GM10266 (cell line): Measurements from ENCODE around the gene FAM120B.

ENCODE experiments used
- DNase-seq: peaks from one replicate; pipeline ENCODE4 v3.0.0; 2012; ENCODE audit errors: extremely low spot score
- TF ChIP-seq, protein P1 (sequence below): IDR thresholded peaks from 2 replicates; pipeline ENCODE4 v1.5.1; 2012; ENCODE audit warnings: mild to moderate bottlenecking, low read depth; ENCODE audit not compliant: control insufficient read depth, insufficient read depth; ENCODE audit errors: missing control alignments

Gene FAM120B

DNA sequence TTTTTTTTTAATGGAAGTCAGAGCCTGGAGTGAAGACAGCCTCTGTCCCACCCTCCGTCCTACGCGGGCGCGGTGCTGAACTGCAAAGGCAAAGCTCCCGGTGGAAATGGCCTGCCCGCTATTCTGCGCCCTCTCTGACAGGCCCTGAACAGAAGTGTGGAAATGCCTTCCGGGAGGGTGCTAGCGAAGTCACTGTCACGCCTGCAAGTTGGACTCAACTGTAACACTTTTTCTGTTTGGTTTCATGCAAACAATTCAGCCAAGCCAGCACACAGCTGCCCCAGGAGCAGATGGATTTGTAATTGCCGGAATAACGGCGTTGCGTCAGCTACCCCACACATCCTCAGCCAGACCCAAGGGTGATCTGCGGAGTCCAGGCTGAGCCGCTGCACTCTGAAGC, 138.9 kb downstream of the FAM120B start:
- no peak for DNase-seq
- TF ChIP-seq, protein P1, sequence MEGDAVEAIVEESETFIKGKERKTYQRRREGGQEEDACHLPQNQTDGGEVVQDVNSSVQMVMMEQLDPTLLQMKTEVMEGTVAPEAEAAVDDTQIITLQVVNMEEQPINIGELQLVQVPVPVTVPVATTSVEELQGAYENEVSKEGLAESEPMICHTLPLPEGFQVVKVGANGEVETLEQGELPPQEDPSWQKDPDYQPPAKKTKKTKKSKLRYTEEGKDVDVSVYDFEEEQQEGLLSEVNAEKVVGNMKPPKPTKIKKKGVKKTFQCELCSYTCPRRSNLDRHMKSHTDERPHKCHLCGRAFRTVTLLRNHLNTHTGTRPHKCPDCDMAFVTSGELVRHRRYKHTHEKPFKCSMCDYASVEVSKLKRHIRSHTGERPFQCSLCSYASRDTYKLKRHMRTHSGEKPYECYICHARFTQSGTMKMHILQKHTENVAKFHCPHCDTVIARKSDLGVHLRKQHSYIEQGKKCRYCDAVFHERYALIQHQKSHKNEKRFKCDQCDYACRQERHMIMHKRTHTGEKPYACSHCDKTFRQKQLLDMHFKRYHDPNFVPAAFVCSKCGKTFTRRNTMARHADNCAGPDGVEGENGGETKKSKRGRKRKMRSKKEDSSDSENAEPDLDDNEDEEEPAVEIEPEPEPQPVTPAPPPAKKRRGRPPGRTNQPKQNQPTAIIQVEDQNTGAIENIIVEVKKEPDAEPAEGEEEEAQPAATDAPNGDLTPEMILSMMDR: no peak

DNA sequence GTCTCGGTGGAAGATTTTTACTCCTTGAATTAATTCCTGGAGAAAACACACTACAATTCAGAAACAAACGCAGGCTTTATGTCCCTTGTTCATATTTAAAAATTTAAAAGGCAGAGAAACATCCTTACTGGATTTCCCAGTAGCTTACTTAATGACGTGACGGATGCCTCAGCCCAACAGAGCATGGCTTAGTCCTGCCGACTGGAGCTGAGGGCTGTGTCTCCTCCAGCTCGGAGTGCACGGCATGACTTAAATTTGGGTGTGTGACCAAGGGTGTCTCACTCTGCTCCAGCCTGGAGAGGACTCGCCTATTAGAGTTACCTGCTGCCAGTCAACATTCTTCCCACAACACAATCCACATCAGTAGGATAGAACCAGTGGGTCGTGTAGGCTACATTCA, 139.4 kb downstream of the FAM120B start:
- no peak for DNase-seq
- TF ChIP-seq, protein P1: no peak

DNA sequence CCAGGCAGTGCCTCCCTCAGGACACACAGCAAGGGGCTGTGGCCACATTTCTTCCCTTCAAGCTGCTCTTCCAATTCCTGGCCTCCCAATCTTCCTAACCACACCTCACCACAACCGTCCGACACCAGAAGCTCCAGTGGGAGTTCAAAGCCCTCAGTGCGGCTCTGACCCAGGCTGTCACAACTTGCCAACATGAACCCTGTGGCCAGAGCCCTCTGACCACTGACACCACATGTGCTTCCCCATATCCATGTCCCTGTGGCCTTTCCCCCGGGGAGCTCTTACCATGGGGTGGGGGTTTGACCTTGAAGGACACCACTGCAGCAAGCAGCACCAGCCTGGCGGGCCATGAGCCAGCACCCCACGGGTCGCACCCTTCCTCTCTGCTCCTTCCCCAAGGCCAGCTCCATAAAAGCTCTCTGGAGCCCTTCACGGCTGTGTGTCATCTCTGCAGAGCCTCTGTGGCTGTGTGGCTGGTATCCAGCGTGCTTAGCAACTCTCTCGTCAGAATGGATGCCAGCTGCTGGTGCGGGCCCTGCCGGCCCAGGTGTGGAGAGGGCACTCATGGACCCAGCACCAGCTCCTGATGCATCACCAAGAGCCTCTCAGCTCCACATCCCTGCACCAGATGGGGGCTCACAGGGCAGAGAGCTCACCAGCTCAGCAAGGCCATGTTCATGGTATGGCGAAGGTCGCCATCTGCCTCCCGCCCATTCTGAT, 140.4 kb downstream of the FAM120B start:
- TF ChIP-seq, protein P1: no peak
- DNase-seq: no peak

DNA sequence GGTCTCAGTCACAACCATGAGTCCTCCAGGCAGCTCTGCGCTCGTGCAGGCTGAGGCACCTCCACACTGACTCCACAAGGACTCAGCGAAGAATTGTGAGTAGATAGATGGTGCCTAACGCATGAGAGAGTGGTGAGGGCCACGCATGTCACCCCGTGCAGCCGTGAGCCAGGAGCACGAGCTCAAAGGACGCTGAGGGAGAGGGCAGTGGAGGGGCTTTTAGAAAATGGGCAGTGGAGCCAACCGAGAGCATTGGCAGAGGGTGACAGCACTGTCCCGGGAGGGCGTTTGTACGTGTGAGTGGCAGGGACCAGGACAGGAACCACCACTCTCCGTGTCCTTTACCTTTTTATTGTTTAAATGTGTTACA, 141.0 kb downstream of the FAM120B start:
- no peak for DNase-seq
- TF ChIP-seq, protein P1: no peak

DNA sequence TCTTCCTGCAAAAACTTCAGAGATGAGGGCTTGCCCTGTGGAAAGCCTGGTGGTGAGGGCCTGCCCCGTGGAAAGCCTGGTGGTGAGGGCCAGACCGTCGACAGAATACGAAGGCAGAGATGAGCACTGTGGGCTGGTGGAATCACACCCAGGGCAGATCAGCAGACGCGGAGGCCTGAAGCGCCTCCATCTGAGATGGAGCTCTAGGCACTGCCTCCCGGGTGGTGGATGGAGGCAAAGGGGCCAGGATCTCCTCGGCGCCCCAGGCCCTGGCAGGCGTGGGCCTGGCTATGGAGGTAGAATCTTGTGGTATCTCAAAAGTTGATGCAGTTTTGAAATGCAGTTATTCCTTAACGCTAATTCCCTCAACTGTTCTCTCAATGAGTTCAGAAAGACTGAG, 141.8 kb downstream of the FAM120B start:
- TF ChIP-seq, protein P1: no peak
- no peak for DNase-seq

DNA sequence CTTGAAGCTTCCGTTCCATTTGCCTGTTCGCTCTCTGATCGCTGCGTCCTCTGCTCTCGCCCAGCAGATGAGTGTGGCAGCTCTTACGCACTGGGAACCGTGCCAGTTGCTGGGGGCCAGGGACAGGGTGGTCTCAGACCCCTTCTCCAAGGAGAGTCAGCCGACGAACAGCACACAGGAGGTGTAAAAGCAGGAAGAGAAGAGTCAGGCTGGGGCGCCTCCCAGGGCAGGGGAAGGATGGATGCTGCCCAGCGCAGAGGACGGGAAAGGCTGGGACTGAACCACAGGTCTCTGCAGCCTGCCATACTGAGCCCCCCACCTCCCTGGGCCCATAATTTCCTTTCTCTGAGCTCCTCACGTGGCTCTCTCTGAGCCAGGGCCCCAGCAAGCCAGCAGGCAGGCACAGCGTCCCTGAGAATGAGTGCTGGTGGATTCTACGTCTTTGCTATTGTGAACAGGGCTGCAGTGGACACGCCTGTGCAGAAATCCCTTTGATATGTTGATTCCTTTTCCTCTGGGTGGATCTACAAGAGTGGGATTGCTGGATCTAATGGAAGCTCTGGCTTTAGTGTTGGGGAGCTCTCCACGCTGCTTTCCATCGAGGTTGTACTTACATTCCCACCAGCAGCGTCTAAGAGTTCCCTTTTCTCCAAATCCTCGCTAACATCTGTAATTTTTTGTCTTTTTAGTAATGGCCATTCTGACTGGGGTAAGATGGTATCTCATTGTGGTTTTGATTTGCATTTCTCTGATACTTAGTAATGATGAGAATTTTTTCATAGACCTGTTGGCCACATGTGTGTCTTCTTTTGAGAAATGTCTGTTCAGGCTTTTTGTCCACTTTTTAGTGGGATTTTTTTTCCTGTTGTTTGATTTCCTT, 142.4 kb downstream of the FAM120B start:
- DNase-seq: no peak
- TF ChIP-seq, protein P1: no peak
